KMS-11 (cell line): ENCODE measurements around the gene BCL2L11.

Experiments
- H2AFZ ChIP-seq: fragments of 200-600 bp; sonication (generic); 2 replicates; pipeline ENCODE4 v1.6.1; 2016; ENCODE audit warnings: antibody characterized with exemption, mixed run types, low read depth
- H3K27ac ChIP-seq: fragments of 200-600 bp; sonication (generic); 2 replicates; pipeline ENCODE4 v1.6.1; 2016; ENCODE audit warnings: mild to moderate bottlenecking, mixed run types
- H3K27me3 ChIP-seq: fragments of 200-600 bp; sonication (generic); 2 replicates; pipeline ENCODE4 v1.6.1; 2017; ENCODE audit warnings: mild to moderate bottlenecking, low read depth, mixed run types, moderate library complexity; ENCODE audit not compliant: insufficient read depth
- H3K36me3 ChIP-seq: fragments of 200-600 bp; sonication (generic); 2 replicates; pipeline ENCODE4 v1.6.1; 2017; ENCODE audit warnings: mild to moderate bottlenecking, mixed run types; ENCODE audit not compliant: insufficient read depth
- H3K4me1 ChIP-seq: fragments of 200-600 bp; sonication (generic); 2 replicates; pipeline ENCODE4 v1.6.1; 2016; ENCODE audit warnings: mild to moderate bottlenecking, low read depth, mixed run types; ENCODE audit not compliant: poor library complexity, severe bottlenecking
- H3K4me2 ChIP-seq: fragments of 200-600 bp; sonication (generic); 2 replicates; pipeline ENCODE4 v1.7.0; 2016; ENCODE audit warnings: mild to moderate bottlenecking, mixed run types
- H3K4me3 ChIP-seq: fragments of 200-600 bp; sonication (generic); IDR thresholded peaks from 2 replicates; pipeline ENCODE4 v1.6.1; 2017; ENCODE audit warnings: low read depth, low read length, mixed read lengths; ENCODE audit not compliant: insufficient read depth
- H3K79me2 ChIP-seq: fragments of 200-600 bp; sonication (generic); 2 replicates; pipeline ENCODE4 v1.6.1; 2016; ENCODE audit warnings: low read depth, mixed run types; ENCODE audit not compliant: insufficient read depth
- H3K9ac ChIP-seq: fragments of 200-600 bp; sonication (generic); 2 replicates; pipeline ENCODE4 v1.6.1; 2016; ENCODE audit warnings: mild to moderate bottlenecking, mixed run types
- H4K20me1 ChIP-seq: fragments of 200-600 bp; sonication (generic); 2 replicates; pipeline ENCODE4 v1.6.1; 2016; ENCODE audit warnings: mild to moderate bottlenecking, mixed run types; ENCODE audit not compliant: insufficient read depth
- TF ChIP-seq, protein P1 (sequence below): fragments of 200-600 bp; sonication (generic); conservative IDR thresholded peaks from 2 replicates; pipeline ENCODE4 v1.6.1; 2017; ENCODE audit warnings: low read depth, mild to moderate bottlenecking, antibody characterized with exemption, low read length, moderate library complexity, mixed read lengths

Gene BCL2L11

DNA sequence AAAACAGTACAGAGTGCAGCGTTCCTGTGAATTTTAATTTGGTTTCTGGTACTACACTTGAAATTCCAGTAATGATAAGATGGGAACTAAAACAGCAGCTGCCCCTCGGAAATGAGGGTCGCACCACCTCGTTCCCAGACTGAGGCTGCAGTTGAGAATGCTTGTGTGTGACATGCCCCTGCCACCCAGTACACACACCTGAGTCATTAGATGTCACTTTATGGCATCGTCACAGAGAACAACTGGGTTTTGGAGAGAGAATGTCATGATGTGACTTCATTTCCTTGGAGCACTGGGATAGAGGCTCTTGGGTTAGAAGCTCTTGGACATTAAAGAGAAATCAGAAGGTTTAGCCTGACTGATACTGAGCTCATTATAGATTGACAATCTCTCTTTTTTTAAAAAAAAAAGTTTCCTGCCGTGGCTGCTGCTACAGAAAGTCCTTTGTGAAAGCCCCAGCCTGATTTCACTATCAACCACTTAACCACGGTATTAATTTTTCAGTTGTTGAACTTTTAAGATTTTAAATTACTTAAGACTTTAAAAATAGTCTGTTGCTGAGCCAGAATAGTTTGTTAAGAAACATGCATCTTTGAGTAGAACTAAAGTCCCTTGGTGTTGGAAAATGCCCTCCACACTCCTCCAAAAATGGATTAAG, 24.5 kb downstream of the BCL2L11 start:
- no peak overlapping the region for H2AFZ ChIP-seq
- H3K4me1 ChIP-seq, result peaks cover 80% of the 10 kb centered on the region
- H3K36me3 ChIP-seq, result no peaks in the 10 kb centered on the region
- TF ChIP-seq, protein P1, sequence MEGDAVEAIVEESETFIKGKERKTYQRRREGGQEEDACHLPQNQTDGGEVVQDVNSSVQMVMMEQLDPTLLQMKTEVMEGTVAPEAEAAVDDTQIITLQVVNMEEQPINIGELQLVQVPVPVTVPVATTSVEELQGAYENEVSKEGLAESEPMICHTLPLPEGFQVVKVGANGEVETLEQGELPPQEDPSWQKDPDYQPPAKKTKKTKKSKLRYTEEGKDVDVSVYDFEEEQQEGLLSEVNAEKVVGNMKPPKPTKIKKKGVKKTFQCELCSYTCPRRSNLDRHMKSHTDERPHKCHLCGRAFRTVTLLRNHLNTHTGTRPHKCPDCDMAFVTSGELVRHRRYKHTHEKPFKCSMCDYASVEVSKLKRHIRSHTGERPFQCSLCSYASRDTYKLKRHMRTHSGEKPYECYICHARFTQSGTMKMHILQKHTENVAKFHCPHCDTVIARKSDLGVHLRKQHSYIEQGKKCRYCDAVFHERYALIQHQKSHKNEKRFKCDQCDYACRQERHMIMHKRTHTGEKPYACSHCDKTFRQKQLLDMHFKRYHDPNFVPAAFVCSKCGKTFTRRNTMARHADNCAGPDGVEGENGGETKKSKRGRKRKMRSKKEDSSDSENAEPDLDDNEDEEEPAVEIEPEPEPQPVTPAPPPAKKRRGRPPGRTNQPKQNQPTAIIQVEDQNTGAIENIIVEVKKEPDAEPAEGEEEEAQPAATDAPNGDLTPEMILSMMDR, result no peak
- H3K27ac ChIP-seq, result peak overlapping the region; percentile 18; the same call in 1 of the 2 replicates
- peaks cover 44% of the 10 kb centered on the region; the same call in 1 of the 2 replicates for H3K79me2 ChIP-seq
- peaks cover 6% of the 10 kb centered on the region for H4K20me1 ChIP-seq
- H3K4me2 ChIP-seq, result peak overlapping the region; percentile 51
- H3K27me3 ChIP-seq, result no peaks in the 10 kb centered on the region
- H3K4me3 ChIP-seq, result no peak overlapping the region
- H3K9ac ChIP-seq, result no peak overlapping the region

DNA sequence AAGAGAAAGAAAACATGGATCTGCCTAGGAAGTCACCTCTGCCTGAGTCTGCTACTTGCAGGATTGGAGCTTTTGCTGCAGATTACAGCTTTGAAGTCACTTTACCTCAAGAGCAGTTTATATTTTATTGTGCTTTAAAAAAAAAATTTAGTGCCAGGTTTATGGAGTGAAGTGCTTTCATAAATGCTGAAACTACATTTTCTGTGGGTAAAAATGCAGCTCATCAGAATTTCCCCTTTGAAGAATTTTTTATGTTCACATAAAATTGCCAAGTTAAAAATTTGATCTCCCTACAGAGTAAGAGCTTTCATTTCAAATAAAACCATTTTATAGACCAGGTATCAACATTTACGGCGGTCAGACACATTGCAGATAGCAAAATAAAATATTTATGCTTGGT, 25.2 kb downstream of the BCL2L11 start:
- Histone ChIP-seq H3K4me3 (no peak overlapping the region), H3K4me2 (peak overlapping the region; percentile 51; the same call in 1 of the 2 replicates), H3K79me2 (peaks cover 44% of the 10 kb centered on the region; the same call in 1 of the 2 replicates), H2AFZ (no peak overlapping the region), H3K36me3 (no peaks in the 10 kb centered on the region), H3K9ac (no peak overlapping the region), H3K4me1 (peaks cover 80% of the 10 kb centered on the region), H3K27me3 (no peaks in the 10 kb centered on the region), H4K20me1 (peaks cover 6% of the 10 kb centered on the region), H3K27ac (no peak overlapping the region)
- TF ChIP-seq, protein P1, result no peak

DNA sequence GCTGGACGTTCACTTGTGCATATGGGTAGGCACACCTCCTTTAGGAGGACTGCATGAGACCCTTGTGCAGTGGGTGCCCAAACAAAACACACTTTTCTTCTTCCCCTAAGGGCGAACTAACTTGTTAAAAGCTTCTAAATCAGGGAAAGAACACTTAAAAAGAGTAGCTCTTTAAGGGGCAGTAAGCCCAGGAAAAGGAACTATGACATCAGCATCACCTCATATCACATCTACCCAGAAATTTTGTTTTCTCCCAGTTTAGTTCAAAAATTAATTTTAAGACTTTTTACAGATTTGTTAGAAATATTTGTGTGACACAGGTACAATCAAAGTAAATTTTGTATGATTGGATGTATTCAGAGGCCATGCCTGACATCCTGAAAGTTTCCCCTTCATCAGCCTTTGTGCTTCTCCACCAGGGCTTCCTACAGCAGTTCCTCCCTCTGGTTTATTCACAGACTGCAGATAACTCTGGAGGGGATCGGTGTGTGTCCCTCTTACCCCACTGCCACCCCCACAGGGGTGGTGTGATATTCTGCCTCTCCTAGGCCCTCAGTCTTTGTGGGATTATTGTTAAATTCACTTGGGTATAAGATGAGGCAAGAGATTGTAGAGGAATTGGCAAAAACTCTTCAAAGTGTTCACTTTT, 27.6 kb downstream of the BCL2L11 start:
- Histone ChIP-seq H3K27ac (no peak overlapping the region), H4K20me1 (peaks cover 6% of the 10 kb centered on the region; the same call in 1 of the 2 replicates), H2AFZ (no peak overlapping the region), H3K4me3 (no peak overlapping the region), H3K36me3 (no peaks in the 10 kb centered on the region; the same call in 1 of the 2 replicates), H3K4me2 (no peak overlapping the region; the same call in 1 of the 2 replicates), H3K4me1 (peaks cover 88% of the 10 kb centered on the region), H3K79me2 (peaks cover 67% of the 10 kb centered on the region; the same call in 1 of the 2 replicates), H3K27me3 (no peaks in the 10 kb centered on the region), H3K9ac (no peak overlapping the region)
- TF ChIP-seq, protein P1, result no peak

DNA sequence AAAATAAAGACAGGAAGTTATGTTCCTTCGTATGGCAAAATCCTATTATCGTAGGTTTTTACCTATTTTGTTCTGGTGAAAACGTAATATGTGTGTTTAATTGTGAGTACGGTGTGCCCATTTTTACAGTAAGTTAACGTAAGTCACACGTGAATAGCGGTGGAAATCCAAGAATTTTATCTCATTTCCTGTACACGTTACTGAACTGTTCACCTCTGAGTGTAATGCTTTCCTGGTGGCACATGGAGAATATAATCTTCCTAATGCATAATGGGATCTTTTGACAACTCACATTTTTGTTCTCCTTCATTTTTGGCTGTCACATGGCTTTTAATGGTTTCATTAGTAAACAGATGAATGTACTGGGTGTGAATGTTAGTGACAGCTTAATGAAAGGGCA, 28.2 kb downstream of the BCL2L11 start:
- H3K27ac ChIP-seq, result no peak overlapping the region
- TF ChIP-seq, protein P1, result no peak
- H4K20me1 ChIP-seq, result peaks cover 6% of the 10 kb centered on the region; the same call in 1 of the 2 replicates
- no peaks in the 10 kb centered on the region for H3K27me3 ChIP-seq
- H3K4me1 ChIP-seq, result peaks cover 88% of the 10 kb centered on the region
- H3K4me3 ChIP-seq, result no peak overlapping the region
- no peak overlapping the region for H3K9ac ChIP-seq
- no peak overlapping the region for H2AFZ ChIP-seq
- H3K4me2 ChIP-seq, result no peak overlapping the region; the same call in 1 of the 2 replicates
- no peaks in the 10 kb centered on the region; the same call in 1 of the 2 replicates for H3K36me3 ChIP-seq
- peaks cover 72% of the 10 kb centered on the region; the same call in 1 of the 2 replicates for H3K79me2 ChIP-seq
